HG03457 (cell line): ENCODE data around the gene ZSWIM9.

Experiments used
- ATAC-seq: cut with Tn5 transposase; IDR thresholded peaks from one replicate; pipeline ENCODE4 v1.9.1; 2021; ENCODE audit warnings: moderate number of reproducible peaks; ENCODE audit not compliant: unreplicated experiment

ZSWIM9 gene

DNA sequence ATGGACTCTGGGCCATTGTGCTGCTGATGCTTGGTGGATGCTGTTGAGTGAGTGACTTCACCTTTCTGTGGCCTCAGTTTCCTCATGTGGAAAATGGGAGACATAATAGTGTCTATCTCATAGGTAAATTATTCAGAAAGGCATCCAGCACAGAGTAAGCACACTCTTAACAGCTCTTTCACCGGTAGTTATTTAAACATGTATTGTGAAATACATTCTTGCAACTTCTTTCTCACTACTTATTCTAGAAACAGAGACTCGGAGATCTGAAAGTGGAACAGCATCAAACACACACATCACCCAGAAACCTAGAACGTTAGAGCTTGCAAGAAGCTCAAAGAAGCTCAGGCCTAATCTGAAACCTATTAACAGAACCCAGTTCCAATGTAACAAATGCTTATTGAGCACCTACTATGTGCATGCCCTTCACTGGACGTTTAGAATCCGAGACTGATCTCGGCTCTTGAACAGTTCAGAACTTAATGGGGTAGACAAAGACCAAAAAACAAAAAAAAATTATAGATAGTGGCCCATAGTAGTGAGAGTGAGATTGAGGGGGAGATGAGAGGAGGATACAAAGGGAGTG lies 4.1 kb downstream of the ZSWIM9 start:
- ATAC-seq: no peak

DNA sequence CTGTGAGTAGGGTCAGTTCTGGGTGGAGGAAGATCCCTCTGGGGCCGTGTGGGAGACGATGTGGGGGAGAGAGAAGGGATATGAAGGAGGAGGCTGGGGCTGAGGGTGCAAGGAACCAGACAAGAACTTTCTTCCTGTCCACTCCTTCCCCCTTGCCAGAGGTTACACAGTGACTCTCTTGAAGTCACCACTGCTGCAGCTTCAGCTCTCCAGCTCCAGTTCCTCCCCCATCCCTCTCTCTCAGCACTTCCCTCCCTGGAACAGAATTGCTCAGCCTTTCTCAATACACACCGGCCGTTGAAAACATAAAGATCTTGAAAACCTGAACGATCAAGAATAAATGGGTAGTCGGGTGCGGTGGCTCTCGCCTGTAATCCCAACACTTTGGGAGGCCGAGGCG lies 5.1 kb downstream of the ZSWIM9 start:
- ATAC-seq: no peak

DNA sequence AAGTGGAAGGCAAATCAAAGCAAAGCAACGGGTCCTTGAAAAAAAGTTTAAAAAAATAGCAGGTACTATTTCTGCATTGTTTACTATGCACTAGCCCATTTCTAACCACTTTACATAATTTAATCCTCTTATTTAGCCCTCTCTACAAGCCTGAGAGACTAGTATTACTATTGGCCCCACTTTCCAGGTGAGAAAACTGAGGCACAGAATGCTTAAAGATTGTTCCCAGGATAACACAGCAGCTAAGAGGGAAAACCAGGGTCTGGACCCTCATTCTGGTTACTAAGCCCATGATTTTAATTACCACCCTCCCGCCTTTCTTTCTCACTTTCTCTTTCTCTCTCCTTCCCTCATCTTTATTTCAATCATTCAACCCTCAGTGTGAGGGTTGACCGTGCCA lies 5.7 kb downstream of the ZSWIM9 start:
- ATAC-seq: no peak

DNA sequence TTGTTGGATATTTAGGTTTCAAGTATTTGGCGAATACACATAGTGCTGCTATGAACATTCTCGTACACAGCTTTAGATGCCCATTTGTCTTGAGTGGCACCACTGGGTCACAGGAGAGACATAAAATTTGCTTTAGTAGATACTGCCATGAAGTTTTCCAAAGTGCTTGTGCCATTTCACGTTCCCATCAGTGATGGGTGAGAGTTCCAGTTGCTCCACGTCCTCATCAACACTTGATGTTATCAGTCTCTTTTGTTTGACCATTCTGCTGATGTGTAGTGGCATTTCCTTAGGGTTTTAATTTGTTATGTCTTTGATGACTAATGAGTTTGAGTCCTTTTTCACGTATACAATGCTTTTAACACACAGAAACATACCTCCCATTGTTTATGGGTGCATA lies 11.0 kb downstream of the ZSWIM9 start:
- no peak for ATAC-seq

DNA sequence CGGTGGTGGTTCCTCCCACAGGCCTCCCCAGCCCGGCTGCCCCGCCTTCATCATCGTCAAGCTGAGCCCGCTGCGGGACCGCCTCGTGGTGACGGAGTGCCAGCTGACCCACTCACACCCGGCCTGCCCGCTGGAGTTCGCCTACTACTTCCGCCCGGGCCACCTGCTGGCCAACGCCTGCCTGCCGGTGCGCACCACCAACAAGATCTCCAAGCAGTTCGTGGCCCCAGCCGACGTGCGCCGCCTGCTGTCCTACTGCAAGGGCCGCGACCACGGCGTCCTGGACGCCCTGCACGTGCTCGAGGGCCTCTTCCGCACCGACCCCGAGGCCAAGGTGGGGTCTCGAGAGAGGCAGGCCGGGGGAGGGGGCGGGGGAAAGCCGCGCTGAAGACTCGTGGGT lies 12.0 kb downstream of the ZSWIM9 start:
- ATAC-seq: no peak

DNA sequence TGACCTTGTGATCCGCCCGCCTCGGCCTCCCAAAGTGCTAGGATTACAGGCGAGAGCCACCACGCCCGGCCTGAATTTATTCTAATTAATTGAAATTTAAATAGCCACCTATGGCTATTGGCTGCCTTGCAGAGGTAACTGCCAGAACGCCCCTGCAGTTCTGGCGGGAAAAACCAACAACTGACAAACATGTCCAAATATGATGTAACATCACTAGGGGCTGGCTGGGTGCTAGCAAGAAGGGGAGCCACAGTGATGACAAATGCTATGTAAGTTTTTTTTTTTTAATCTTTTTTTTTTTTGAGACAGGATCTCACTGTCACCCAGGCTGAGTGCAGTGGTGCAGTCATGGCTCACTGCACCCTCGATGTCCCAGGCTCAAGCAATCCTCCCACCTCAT lies 12.9 kb downstream of the ZSWIM9 start:
- no peak for ATAC-seq

DNA sequence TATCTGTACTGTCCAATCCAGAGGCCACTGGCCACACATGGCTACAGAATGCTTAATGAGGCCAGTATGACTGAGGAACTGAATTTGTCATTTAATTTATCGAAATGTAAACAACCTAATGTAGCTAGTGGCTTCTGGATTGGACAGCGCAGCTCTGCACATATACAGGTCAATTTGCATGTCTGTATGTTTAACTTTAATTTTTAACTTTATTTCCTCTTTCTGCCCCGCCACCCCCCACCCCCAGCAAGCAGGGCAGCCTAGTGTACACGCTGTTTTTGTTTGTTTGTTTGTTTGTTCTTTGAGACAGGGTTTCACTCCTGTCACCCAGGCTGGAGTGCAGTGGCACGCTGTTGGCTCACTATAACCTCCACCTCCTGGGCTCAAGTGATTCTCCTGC lies 15.5 kb downstream of the ZSWIM9 start:
- no peak for ATAC-seq

DNA sequence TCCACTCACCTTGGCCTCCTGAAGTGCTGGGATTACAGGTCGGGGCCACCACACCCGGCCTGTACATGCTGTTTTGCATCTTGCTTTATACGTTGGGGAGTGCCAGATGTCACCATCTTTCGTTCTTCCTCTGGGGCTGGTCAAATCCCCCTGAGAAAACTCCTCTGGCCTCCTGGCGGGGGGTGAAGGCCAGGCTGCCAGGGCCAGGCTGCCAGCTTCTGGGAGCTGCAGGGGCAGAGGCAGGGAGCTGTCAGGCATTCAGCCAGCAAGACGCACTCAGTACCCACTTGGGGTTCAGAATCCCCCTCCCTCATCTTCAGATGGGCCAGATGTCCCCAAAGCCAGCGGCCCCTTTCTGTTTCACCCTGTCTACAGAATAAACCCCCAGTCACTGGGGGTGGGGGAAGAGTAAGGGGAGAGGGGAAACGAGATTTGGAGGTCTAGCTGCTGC lies 16.1 kb downstream of the ZSWIM9 start:
- ATAC-seq: no peak

DNA sequence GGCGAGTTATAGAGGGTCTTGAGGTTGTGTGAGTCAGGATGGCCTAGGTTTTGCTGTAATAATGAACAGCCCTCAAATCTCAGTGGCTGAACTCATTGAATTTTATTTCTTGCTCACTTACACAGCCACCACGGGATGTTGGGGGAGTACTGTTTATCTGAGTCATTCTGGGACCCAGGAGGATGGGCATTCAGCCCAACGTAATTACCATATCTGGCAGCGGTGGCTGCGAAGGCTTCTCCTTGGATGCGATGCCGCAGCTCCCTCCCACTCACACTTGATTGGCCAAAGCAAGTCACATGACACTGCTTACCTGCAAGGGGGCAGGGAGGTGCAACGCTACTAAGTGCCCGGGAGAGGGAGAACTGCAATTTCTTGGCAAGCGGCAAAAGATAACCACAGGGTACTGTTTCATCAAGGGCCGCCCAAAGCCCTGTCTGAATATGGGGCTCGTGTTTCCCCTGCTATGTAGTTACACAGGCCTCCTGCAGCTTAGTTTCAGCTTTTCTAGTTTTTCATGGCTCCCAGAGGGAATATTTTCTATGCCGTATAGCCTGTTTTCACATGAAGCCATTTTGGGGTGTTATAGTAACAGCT lies 19.9 kb downstream of the ZSWIM9 start:
- no peak for ATAC-seq

DNA sequence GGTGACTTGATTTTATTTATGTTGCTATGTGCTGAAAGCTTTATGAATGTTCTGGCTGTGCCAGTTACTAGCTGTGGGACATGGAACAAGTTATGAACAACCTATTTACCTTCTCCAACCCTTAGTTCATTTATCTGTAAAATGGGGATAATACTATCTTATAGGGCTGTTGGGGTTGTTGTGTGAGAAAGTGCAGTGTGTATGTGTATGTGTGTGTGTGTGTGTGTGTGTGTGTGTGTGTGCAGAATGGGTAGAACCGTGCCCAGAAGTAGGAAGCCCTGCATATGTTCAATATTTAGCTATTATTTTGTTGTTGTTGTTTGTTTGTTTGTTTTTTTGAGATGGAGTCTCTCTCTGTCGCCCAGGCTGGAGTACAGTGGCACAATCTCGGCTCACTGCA lies 20.4 kb downstream of the ZSWIM9 start:
- ATAC-seq: no peak

DNA sequence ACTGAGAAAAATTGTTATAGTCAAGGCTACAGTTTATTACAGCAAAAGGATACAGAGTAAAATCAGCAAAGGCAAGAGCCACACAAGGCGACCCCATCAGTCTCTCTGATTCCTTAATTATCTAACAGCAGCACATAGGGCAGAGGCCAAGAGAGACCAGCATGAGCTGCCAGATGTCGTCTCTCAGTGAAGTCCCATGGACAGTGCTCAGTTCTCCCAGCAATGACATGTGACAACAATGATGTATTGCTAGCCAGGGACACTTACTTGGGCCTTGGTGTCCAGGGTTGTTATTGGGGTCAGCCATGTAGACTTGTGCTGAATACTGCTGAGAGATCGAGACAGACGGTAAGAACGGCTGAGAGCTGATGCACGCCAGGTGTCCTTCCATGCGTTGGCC lies 22.3 kb downstream of the ZSWIM9 start:
- no peak for ATAC-seq

DNA sequence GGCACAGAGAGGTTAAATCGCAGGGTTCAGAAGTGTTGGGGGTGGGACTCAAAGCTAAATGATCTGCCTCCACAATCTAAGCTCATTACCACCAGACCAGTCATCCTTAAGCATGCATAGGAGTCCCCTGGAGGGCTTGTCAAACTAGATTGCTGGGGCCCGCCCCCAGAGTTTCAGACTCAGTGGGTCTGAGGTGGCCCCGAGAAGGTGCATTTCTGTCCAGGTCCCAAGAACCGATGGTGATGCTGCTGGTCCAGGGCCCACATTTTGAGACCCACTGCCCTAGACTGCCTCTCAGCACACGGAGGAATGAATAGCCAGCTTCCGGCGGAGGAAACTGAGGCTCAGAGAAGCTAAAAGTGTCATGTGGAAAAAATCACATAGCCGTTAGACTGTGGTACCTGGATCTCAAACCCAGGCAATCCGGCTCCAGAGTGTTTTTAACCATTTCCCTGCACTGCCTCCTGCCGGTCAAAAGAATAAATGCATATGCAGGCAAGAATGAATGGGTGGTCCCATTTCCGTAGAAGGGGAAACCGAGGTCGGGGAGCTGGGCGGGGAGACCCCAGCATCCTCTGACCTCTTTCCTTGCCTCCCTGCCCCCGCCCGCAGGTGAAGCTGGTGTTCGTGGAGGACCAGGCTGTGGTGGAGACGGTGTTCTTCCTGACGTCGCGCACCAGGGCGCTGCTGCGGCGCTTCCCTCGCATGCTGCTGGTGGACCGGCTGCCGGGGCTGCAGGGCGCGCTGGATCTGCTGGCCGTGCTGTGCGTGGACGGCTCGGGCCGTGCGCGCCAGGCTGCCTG lies 23.8 kb downstream of the ZSWIM9 start:
- no peak for ATAC-seq

DNA sequence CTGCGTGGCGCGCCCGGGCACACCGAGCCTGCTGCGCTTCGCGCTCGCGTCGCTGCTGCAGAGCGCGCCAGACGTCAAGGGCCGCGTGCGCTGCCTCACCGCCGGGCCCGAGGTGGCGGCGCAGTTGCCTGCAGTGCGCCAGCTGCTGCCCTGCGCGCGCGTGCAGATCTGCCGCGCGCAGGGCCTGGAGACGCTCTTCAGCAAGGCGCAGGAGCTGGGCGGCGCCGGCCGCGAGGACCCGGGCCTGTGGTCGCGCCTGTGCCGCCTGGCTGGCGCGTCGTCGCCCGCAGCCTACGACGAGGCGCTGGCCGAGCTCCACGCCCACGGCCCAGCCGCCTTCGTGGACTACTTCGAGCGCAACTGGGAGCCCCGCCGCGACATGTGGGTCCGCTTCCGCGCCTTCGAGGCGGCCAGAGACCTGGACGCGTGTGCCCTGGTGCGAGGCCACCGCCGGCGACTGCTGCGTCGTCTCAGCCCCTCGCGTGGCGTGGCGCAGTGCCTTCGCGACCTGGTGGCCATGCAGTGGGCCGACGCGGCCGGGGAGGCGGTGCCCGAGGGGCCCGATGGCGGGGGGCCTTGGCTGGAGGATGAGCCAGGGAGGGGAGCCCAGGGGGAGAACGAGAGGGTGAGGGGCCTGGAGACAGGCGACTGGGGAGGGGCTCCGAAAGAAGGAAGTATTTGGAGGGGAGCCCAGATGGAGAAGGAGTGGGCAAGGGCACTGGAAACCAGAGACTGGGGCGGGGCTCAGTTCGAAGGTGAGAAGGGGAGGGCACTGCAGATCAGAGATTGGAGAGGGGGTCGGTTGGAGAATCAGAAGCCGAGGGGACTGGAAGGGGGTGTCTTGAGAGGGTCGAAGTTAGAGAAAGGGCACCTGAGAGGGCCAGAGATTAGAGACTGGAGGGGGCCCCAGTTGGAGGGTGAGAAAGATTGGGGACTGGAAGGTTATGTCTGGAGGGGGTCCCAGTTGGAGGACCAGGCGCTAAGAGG lies 24.7 kb downstream of the ZSWIM9 start:
- ATAC-seq: no peak

DNA sequence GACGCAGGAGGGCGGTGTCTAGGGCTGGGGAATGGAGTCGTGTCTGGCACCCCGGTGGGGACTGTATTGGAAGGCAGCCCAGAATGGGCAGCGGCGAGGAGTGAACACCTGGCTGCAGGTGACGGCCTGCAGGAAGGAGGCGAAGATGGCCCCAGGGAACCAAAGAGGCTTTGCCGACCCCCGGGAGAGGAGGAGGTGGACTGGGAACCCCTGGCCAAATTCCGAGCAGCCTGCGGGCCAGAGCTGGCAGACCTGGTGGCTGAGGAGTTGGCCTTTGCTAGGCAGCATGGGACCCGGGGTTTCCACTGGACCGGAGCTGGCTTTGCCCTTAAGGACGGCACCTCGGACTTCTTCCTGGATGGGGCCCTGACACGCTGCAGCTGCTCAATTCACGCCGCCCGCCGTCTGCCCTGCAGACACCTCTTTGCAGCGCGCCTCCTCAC lies 25.9 kb downstream of the ZSWIM9 start:
- no peak for ATAC-seq

DNA sequence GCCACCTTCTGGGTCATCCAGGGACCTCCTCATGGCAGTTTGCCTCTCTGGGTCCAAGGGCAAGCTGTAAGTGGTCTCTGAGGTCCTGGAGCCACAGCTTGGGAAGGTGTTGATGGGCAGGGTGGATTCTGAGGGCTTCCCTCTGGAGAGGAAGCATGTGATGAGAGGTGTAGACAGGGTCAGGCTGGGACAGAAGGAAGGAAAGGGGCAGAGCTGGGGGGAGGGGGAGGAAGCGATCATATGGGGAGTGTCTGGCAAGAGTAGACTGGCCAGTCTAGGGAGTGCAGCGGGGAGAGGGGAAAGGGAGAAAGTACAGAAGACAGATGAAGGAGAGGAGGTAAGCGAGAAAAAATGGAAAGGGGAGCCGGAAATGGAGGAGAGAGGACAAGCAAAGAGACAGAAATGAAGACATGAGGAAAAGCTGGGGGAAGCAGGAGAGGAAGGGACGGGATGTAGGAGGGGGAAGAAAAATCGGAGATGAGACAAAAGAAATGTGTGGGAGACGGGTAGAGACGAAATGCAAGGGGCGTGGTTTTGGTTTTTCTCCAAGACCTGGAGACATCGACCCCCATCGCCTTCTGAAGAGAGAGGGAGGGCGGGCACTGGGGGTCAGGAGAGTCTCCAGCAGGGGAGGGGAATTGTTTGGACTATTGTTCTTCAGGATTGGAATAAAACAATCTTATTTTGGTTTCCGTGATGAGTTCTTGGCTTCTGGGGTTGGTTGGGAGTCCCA lies 26.6 kb downstream of the ZSWIM9 start:
- ATAC-seq: no peak

DNA sequence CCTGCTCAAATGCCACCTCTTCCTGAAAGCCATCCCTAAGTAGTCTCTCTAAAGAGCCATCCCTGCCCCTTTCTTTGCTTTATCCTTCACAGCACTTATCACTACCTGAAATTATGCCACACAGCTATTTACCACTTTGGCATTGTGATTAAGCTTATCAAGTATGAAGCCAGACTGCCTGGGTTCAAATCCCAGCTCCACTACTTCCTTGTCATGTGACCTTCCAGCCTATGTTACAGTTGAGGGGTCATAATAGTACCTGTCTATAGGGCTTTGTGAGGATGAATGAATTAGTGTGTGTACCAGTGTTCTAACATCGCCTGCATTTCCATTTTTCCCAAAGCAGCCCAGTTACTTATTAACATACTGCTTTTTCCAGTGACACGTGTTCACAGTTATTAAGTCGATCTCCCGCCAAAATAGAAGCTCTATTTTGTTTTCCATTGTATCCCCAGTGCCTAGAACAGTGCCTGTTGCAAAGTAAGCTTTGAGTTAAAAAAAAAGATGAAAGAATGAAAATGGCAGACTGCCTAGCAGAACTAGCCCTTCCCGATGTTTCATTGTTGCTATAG lies 32.8 kb downstream of the ZSWIM9 start:
- ATAC-seq: no peak

DNA sequence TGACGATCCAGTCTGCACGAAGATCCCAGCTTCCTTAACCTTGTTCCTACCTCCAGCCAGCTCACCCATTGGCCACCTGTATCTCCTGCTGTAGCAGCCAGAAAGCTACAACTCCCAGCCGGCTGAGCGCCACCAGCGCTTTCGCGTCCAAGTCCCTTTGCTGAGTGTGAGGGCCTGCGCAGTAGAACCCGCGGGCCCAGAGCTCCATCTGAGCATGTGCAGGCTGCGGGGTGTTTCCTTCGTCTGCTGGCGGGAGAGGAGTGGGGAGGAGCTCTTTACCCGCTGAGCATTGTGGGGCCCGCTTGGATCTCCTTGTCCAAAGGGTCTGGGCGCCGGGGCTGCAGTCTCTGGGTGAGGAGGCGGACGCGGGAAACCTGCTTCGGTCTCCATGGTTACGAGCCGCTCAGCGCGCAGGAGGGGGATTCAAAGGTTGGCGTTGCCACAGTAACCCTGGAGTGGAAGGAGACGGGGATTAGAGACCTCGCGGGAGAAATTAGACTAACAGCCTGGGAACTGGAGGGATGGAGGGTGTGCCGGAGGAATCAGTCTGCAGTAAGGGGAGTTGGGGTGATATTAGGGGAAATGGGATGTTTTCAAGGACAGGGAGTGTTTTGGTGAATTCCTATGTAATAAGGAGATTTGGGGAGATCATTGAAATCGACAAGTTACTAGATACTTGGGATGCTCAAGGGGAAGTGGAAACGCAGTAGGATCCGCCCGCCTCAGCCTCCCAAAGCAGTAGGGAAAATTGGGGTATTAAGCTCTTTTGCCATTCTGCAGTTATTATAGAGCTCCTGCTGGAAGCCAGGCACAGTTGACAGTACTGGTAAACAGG lies 33.5 kb downstream of the ZSWIM9 start:
- ATAC-seq: peak; percentile 66

DNA sequence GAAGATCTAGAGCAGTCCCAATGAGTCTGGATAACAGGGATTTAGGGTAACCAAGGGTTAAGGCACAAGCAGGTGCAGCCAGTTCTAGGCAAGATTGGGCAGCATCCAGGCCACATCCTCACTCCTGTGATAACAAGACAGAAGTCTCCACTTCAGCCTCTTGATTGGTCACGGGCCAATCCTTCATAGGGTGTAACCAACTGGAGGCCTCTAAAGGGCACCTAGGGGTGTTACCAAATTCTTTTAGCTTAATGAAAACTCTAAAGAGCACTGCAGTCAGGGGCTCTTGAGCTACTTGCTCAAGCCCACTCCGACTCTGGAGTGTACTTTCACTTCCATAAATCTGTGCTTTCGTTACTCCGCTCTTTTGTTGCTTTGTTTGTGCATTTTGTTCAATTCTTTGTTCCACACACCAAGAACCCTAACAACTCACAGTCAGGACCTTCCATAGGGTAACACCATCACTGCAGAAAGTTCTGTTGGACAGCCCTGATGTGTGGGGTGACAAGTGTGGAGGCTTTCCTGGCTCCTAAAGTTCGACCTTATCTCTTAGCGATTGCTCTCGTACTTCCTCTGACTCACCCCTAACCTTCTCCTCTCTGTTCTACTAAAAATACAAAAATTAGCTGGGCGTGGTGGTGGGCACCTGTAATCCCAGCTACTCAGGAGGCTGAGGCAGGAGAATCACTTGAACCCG lies 36.1 kb downstream of the ZSWIM9 start:
- no peak for ATAC-seq

DNA sequence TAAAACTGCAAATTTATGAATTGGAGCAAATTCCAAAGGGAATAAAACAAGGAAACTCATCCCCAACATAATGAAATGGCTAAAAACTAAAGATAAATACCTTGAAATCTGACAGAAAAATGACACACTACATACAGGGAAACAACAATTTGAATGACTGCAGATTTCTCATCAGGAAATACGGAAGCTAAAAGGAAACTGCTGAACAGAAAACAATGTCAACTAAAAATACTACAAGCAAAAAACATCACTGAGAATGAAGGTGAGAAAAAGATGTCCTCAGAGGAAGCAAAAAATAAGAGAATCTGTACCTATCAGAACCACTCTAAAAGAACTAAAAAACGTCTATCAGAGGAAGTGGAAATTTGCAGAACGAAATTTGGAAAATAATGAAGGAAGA lies 39.5 kb downstream of the ZSWIM9 start:
- ATAC-seq: no peak
